Prostate gland (tissue), 2 donors: ENCODE results near the gene FAM20B. TPM values are rescaled to one million over a fixed set of nuclear protein-coding genes. Genes with fewer than 3 reads are reported as not detected.

Source experiments
- DNase-seq: peaks from one replicate; pipeline ENCODE4 v3.0.0-alpha.2; 2019; ENCODE audit warnings: low spot score
- H3K27ac ChIP-seq, 2 donors: fragments of 200-600 bp; sonication (generic); 2 replicates each; pipeline ENCODE4 v1.5.1; 2017 to 2019
- H3K27me3 ChIP-seq: fragments of 200-600 bp; sonication (generic); replicated peaks from 2 replicates; pipeline ENCODE4 v1.5.1; 2019; ENCODE audit not compliant: insufficient read depth
- H3K36me3 ChIP-seq, 2 donors: fragments of 200-600 bp; sonication (generic); 1 replicate in 1 of 2; 2 replicates in 1 of 2; pipeline versions ENCODE4 v1.5.1 to v1.8.1; 2017 to 2019
- H3K4me1 ChIP-seq: fragments of 200-600 bp; sonication (generic); replicated peaks from 2 replicates; pipeline ENCODE4 v1.5.1; 2019
- H3K4me3 ChIP-seq, 2 donors: fragments of 200-600 bp; sonication (generic); 2 replicates each; pipeline ENCODE4 v1.5.1; 2017 to 2019
- H3K9me3 ChIP-seq: fragments of 200-600 bp; sonication (generic); 2 replicates; pipeline ENCODE4 v1.5.1; 2017
- CTCF ChIP-seq, 4 experiments: fragments of 200-600 bp in 2 of 4; fragments of 450-650 bp in 2 of 4; sonication (generic) in 2 of 4; IDR thresholded peaks; 1 replicate in 3 of 4; 2 replicates in 1 of 4; pipeline ENCODE4 v1.5.1; 2016 to 2019; ENCODE audit warnings: antibody characterized with exemption in 4 of 4, mild to moderate bottlenecking in 2 of 4, moderate library complexity in 2 of 4
- POLR2A ChIP-seq: fragments of 450-650 bp; IDR thresholded peaks from one replicate; pipeline ENCODE4 v1.6.1; 2016; ENCODE audit warnings: antibody characterized with exemption, mild to moderate bottlenecking
- POLR2AphosphoS5 ChIP-seq: sonication (generic); formaldehyde crosslinking; IDR thresholded peaks from one replicate; pipeline ENCODE4 v1.6.1; 2017; ENCODE audit warnings: antibody characterized with exemption
- WGBS: methylation state at CpG from one replicate; pipeline ENCODE4 v1.1.5; 2018; 5-methylcytosine and 5-hydroxymethylcytosine counted together
- intact Hi-C: fragments of 100-400 bp; cut with DNase I; formaldehyde crosslinking; loops from one replicate; pipeline ENCODE4 v1.14.2; 2022
- total RNA-seq, 2 donors: library from RNA; depleted of rRNA; stranded (reverse); fragments of >200 nt; gene quantifications; one replicate each; pipeline ENCODE4 v1.1.0, GENCODE V29; 2016

The FAM20B gene
- total RNA-seq, 2 donors from 2014 or later, result 20.1 to 21.6 TPM

DNA sequence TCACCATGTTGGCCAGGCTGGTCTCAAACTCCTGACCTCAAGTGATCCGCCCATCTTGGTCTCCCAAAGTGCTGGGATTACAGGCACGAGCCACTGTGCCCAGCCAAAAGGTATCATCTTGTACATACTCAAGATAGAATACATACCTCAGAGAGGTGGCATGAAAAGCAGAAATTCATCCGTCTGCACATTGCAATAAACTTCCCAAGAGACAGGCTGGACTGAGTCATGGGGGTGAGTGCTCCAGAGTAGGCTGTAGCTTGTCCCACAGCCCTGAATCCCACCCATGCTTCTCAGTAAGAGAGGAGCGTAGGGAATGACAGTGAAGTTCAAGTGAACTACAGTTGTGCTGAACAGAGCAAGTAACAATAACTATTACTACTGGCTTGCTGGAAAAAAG, 75.9 kb downstream of the FAM20B start:
- no peaks in the 10 kb centered on the region for H3K9me3 ChIP-seq
- intact Hi-C loops, result no loop called here
- 92% methylated on average over 4 of the region's 4 CpGs for WGBS
- H3K27me3 ChIP-seq, result no peaks in the 10 kb centered on the region
- no peaks in the 10 kb centered on the region for H3K4me1 ChIP-seq
- H3K4me3 ChIP-seq, result no peak overlapping the region
- H3K27ac ChIP-seq, result no peak overlapping the region
- TF ChIP-seq POLR2AphosphoS5 (no peak), POLR2A (no peak), CTCF (IDR thresholded peaks at IDR 0.05) (no peak)
- DNase-seq, result no peak
- no peaks in the 10 kb centered on the region for H3K36me3 ChIP-seq

DNA sequence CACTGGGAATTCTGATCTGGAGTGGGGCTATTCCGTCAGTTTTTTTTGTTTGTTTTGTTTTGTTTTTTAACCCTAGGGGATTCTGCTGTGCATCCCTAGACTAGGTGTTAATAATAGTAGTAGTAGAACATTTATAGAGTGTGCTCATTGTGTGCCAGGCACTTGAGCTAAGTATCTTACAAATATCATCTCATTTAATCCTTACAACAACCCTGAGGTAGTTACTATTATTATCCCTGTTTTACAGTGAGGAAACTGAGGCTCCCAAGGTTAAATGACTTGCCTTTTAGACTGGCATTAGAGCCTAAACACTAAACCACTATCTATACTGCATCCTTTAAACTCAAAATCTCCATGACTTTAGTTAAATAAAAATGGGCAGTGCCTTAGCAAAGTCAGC, 78.3 kb downstream of the FAM20B start:
- Histone ChIP-seq H3K9me3 (no peaks in the 10 kb centered on the region), H3K27ac (no peak overlapping the region), H3K4me3 (no peak overlapping the region), H3K4me1 (no peaks in the 10 kb centered on the region), H3K27me3 (no peaks in the 10 kb centered on the region), H3K36me3 (peaks cover 0 to 11% of the 10 kb centered on the region in 2 donors)
- no peak for TF ChIP-seq POLR2AphosphoS5
- TF ChIP-seq POLR2A, result no peak
- TF ChIP-seq CTCF (IDR thresholded peaks at IDR 0.05), result no peak
- 100% methylated on average over 1 of the region's 1 CpG for WGBS
- intact Hi-C loops, result no loop called here
- DNase-seq, result no peak

GRCh38 chr1:179104611-179105250, 79.0 kb downstream of the FAM20B start:
- intact Hi-C loops, result no loop called here
- Histone ChIP-seq H3K4me1 (no peaks in the 10 kb centered on the region), H3K27ac (no peak overlapping the region), H3K27me3 (no peaks in the 10 kb centered on the region), H3K4me3 (no peak overlapping the region), H3K9me3 (no peaks in the 10 kb centered on the region), H3K36me3 (peaks cover 0 to 14% of the 10 kb centered on the region in 2 donors)
- WGBS, result 94% methylated on average over 3 of the region's 3 CpGs
- TF ChIP-seq POLR2A, result no peak
- no peak for TF ChIP-seq POLR2AphosphoS5
- no peak for TF ChIP-seq CTCF (IDR thresholded peaks at IDR 0.05)
- DNase-seq, result no peak

GRCh38 chr1:179105393-179105792, 79.7 kb downstream of the FAM20B start:
- intact Hi-C loops, result no loop called here
- no peak for TF ChIP-seq POLR2AphosphoS5
- TF ChIP-seq POLR2A, result no peak
- TF ChIP-seq CTCF (IDR thresholded peaks at IDR 0.05), result peak in 3 of 4 experiments; percentile 14 to 50 (median 47)

More at GRCh38 chr1:179105393-179105792, 79.7 kb downstream of the FAM20B start:
- Histone ChIP-seq H3K4me1 (no peaks in the 10 kb centered on the region), H3K9me3 (no peaks in the 10 kb centered on the region), H3K36me3 (peaks cover 0 to 14% of the 10 kb centered on the region in 2 donors), H3K4me3 (no peak overlapping the region), H3K27ac (no peak overlapping the region), H3K27me3 (no peaks in the 10 kb centered on the region)
- WGBS, result 45% methylated on average over 7 of the region's 7 CpGs
- no peak for DNase-seq
